GM23248 (cell line): ENCODE measurements around the gene ECI1. TPM values are rescaled to one million over a fixed set of nuclear protein-coding genes. Genes with fewer than 3 reads are reported as not detected.

Experiments used
- DNase-seq: peaks from one replicate; pipeline ENCODE4 v3.0.0-alpha.2; 2015
- H2AFZ ChIP-seq: fragments of 200-600 bp; sonication (generic); 2 replicates; pipeline ENCODE4 v1.6.1; 2016; ENCODE audit warnings: antibody characterized with exemption
- H3F3A ChIP-seq: fragments of 200-600 bp; sonication (generic); 2 replicates; pipeline ENCODE4 v1.6.1; 2016; ENCODE audit warnings: mild to moderate bottlenecking, antibody characterized with exemption, mixed run types; ENCODE audit not compliant: insufficient read depth
- H3K27ac ChIP-seq: fragments of 200-600 bp; sonication (generic); 2 replicates; pipeline ENCODE4 v1.5.1; 2016; ENCODE audit warnings: mild to moderate bottlenecking
- H3K27me3 ChIP-seq: fragments of 200-600 bp; sonication (generic); replicated peaks from 2 replicates; pipeline ENCODE4 v1.6.1; 2016; ENCODE audit warnings: mild to moderate bottlenecking; ENCODE audit not compliant: insufficient read depth
- H3K36me3 ChIP-seq: fragments of 200-600 bp; sonication (generic); 2 replicates; pipeline ENCODE4 v1.6.1; 2016; ENCODE audit warnings: low read depth, mild to moderate bottlenecking
- H3K4me1 ChIP-seq: fragments of 200-600 bp; sonication (generic); 2 replicates; pipeline ENCODE4 v1.6.1; 2016; ENCODE audit warnings: mild to moderate bottlenecking; ENCODE audit not compliant: insufficient read depth
- H3K4me2 ChIP-seq: fragments of 200-600 bp; sonication (generic); one replicate; pipeline ENCODE4 v1.6.1; 2016; ENCODE audit warnings: mild to moderate bottlenecking; ENCODE audit not compliant: unreplicated experiment
- H3K4me3 ChIP-seq: fragments of 200-600 bp; sonication (generic); 2 replicates; pipeline ENCODE4 v1.5.1; 2016; ENCODE audit warnings: mild to moderate bottlenecking
- H3K79me2 ChIP-seq: fragments of 200-600 bp; sonication (generic); 2 replicates; pipeline ENCODE4 v1.6.1; 2016; ENCODE audit warnings: mild to moderate bottlenecking; ENCODE audit not compliant: insufficient read depth
- H3K9ac ChIP-seq: fragments of 200-600 bp; sonication (generic); 2 replicates; pipeline ENCODE4 v1.6.1; 2016; ENCODE audit warnings: mild to moderate bottlenecking
- H3K9me2 ChIP-seq: fragments of 200-600 bp; sonication (generic); 2 replicates; pipeline ENCODE4 v1.6.1; 2016; ENCODE audit warnings: mixed run types, mild to moderate bottlenecking, moderate library complexity; ENCODE audit not compliant: insufficient read depth
- H3K9me3 ChIP-seq: fragments of 200-600 bp; sonication (generic); one replicate; pipeline ENCODE4 v1.6.1; 2017; ENCODE audit warnings: low read depth
- H4K20me1 ChIP-seq: fragments of 200-600 bp; sonication (generic); 2 replicates; pipeline ENCODE4 v1.6.0; 2016; ENCODE audit not compliant: insufficient read depth
- EZH2 ChIP-seq: fragments of 200-600 bp; sonication (generic); IDR thresholded peaks from 2 replicates; pipeline ENCODE4 v1.6.1; 2018; ENCODE audit warnings: antibody characterized with exemption, mild to moderate bottlenecking; ENCODE audit not compliant: insufficient read depth, poor library complexity, severe bottlenecking
- EZH2phosphoT487 ChIP-seq: fragments of 200-600 bp; sonication (generic); IDR thresholded peaks from 2 replicates; pipeline ENCODE4 v1.6.1; 2018; ENCODE audit warnings: antibody characterized with exemption, moderate library complexity, mild to moderate bottlenecking, low read depth; ENCODE audit not compliant: insufficient read depth
- WGBS, 2 experiments: methylation state at CpG; one replicate each; pipeline ENCODE4 v1.1.6; 2015 to 2017; ENCODE audit warnings: low lambda C conversion rate in 2 of 2, low coverage in 1 of 2; ENCODE audit errors: missing lambda C conversion rate in 2 of 2; 5-methylcytosine and 5-hydroxymethylcytosine counted together
- in situ Hi-C: fragments of 300-500 bp; cut with MboI; formaldehyde crosslinking; loops from 2 replicates; pipeline ENCODE4 v1.15.0; 2020
- polyA plus RNA-seq: library from polyadenylated mRNA; unstranded; fragments of >200 nt; fragmentation: Nextera tagmentation; extraction: Ambion mirVana; gene quantifications from 2 replicates; pipeline ENCODE4 v1.2.1, GENCODE V29; 2016
- total RNA-seq: library from RNA; depleted of rRNA; stranded (reverse); fragments of >200 nt; shearing (Covaris generic); gene quantifications from 2 replicates; pipeline ENCODE4 v1.2.3, GENCODE V29; 2014

The ECI1 gene
- total and polyA plus RNA-seq, 2 experiments from 2014 or later: 92.0 to 106 TPM

DNA sequence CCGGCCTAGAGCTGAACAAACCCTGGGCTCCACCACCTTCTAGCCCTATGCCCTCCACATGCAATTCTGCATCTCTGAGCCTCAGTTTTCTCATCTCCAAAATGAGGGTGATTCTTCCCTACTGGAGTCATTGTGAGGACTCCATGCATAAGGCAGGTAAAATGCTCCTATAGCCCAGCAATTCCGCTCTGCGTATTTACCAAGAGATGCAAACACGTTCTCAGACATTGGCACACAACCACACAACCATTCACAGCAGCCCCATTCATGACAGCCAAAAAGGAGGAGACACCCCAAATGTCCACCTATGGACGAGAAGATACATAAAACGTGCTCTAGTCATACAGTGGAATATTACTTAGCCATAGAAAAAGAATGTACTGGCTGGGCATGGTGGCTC lies 51.1 kb downstream of the ECI1 start:
- 75 to 89% methylated on average over 6 of the region's 6 CpGs for WGBS, 2 experiments
- H3K9ac ChIP-seq: no peak overlapping the region
- H3K4me3 ChIP-seq: no peak overlapping the region
- H3K4me1 ChIP-seq: no peaks in the 10 kb centered on the region
- no peak overlapping the region for H3K4me2 ChIP-seq
- DNase-seq: no peak
- no peaks in the 10 kb centered on the region for H3K79me2 ChIP-seq
- no peaks in the 10 kb centered on the region for H3F3A ChIP-seq
- H2AFZ ChIP-seq: no peak overlapping the region
- H3K9me2 ChIP-seq: no peaks in the 10 kb centered on the region
- in situ Hi-C loops: no loop called here
- H3K36me3 ChIP-seq: no peaks in the 10 kb centered on the region
- H4K20me1 ChIP-seq: no peaks in the 10 kb centered on the region
- TF ChIP-seq EZH2phosphoT487: no peak
- peaks cover 20% of the 10 kb centered on the region for H3K27me3 ChIP-seq
- no peaks in the 10 kb centered on the region for H3K9me3 ChIP-seq
- no peak overlapping the region for H3K27ac ChIP-seq

DNA sequence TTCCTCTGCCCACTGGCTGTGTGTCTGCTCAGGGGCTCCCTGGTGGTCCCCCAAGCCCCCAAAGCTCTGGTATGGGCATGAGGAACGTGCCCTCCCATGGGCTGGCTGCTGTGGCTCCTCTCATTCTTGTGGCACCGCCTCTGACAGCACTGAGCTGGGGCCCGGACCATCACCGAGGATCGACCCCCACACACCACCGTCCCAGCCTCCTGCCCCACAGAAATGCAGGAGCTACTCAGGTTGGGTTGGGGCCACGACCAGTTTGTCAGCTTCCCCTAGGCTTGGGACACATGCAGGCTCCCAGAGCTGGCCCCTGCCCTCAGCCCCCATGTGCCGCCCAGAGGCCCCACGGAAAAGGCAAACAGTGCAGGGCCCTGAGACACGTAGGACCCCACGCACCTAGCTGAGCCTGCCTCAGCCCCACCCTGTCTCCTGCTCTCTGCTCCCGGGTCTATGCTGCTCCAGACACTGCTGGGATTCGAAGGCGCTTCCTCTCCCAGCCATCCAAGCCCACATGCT lies 51.7 kb downstream of the ECI1 start:
- H3K4me1 ChIP-seq: no peaks in the 10 kb centered on the region
- 59% methylated on average over 14 of the region's 14 CpGs for WGBS, 2 experiments
- H3F3A ChIP-seq: no peaks in the 10 kb centered on the region
- no peaks in the 10 kb centered on the region for H4K20me1 ChIP-seq
- H3K4me2 ChIP-seq: no peak overlapping the region
- H2AFZ ChIP-seq: no peak overlapping the region
- no peak overlapping the region for H3K27ac ChIP-seq
- H3K9ac ChIP-seq: no peak overlapping the region
- DNase-seq: no peak
- H3K79me2 ChIP-seq: no peaks in the 10 kb centered on the region
- no peaks in the 10 kb centered on the region for H3K9me3 ChIP-seq
- no peak overlapping the region for H3K4me3 ChIP-seq
- H3K36me3 ChIP-seq: no peaks in the 10 kb centered on the region
- in situ Hi-C loops: no loop called here
- H3K9me2 ChIP-seq: no peaks in the 10 kb centered on the region
- TF ChIP-seq EZH2phosphoT487: no peak
- TF ChIP-seq EZH2: no peak
- H3K27me3 ChIP-seq: peaks cover 27% of the 10 kb centered on the region

DNA sequence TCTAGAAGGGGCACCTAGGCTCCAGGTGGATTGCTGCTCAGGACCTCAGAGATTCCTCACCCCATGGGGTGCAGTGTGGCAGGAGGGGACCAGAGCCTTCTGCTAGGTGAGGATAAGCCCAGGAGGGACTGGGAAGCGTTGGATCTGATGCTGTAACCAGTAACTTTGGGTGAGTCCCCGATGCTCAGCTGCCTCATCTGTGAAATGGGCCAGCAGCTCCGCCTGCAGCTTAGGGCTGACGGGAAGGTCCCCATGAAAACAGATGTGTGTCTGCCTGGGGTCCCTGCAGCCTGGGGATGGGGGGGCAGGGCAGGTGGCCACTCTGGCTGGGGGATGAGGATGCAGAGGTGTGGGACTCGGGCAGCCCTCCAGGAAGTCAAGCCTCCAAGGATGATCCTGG lies 52.3 kb downstream of the ECI1 start:
- Histone ChIP-seq H3K4me3 (no peak overlapping the region), H3K27me3 (peaks cover 29% of the 10 kb centered on the region), H3K9me3 (no peaks in the 10 kb centered on the region), H3K4me1 (no peaks in the 10 kb centered on the region), H3K27ac (no peak overlapping the region), H3K9ac (no peak overlapping the region), H2AFZ (no peak overlapping the region), H3K36me3 (no peaks in the 10 kb centered on the region), H3F3A (no peaks in the 10 kb centered on the region), H3K9me2 (no peaks in the 10 kb centered on the region), H4K20me1 (no peaks in the 10 kb centered on the region), H3K4me2 (no peak overlapping the region), H3K79me2 (no peaks in the 10 kb centered on the region)
- DNase-seq: no peak
- in situ Hi-C loops: no loop called here
- 52% methylated on average over 5 of the region's 5 CpGs for WGBS, 2 experiments
- TF ChIP-seq EZH2 (no peak), EZH2phosphoT487 (no peak)

DNA sequence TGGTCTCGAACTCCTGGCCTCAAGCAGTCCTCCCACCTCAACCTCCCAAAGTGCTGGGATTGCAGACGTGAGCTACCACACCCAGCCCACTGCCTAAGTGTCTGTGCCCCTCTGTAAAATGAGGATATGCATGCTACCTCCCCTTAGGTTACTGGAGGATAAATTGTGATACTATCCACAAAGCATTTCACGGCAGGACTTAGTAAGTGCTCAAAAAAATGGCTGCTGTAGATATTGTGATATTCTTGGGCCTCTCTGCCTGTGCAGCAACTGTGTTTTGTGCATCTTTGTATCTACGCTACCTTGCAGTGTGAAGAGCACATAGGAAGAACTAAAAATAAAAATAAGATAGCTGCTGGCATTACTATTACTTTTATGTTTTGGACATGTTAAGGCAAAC lies 53.1 kb downstream of the ECI1 start:
- Histone ChIP-seq H3K27me3 (peaks cover 29% of the 10 kb centered on the region), H3K36me3 (no peaks in the 10 kb centered on the region), H3F3A (no peaks in the 10 kb centered on the region), H3K9me2 (no peaks in the 10 kb centered on the region), H2AFZ (no peak overlapping the region), H3K27ac (no peak overlapping the region), H3K4me2 (no peak overlapping the region), H4K20me1 (no peaks in the 10 kb centered on the region), H3K79me2 (no peaks in the 10 kb centered on the region), H3K4me1 (no peaks in the 10 kb centered on the region), H3K9me3 (no peaks in the 10 kb centered on the region), H3K9ac (no peak overlapping the region), H3K4me3 (no peak overlapping the region)
- in situ Hi-C loops: no loop called here
- no peak for DNase-seq
- TF ChIP-seq EZH2 (no peak), EZH2phosphoT487 (no peak)
- 42 to 46% methylated on average over 4 of the region's 4 CpGs for WGBS, 2 experiments

DNA sequence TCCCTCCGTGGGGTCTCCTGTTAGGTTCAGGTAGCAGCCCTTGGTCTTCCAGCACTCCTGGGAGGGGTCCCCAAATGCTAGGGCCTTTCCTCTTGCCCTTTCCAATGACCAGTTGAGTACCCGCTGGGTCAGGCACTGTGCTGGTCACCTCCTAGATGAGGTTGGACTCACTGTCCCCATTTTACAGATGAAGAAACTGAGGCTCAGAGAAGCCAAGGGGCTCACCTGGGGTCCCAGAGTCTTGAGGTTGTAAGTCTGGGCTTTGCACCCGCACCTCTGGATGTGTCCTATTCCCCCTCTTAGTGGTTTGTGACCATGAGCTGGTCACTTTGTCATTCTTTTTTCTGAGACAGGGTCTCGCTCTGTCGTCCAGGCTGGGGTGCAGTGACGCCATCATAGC lies 53.6 kb downstream of the ECI1 start:
- no peak overlapping the region for H3K27ac ChIP-seq
- H3K79me2 ChIP-seq: no peaks in the 10 kb centered on the region
- no peak overlapping the region for H3K9ac ChIP-seq
- H3K4me1 ChIP-seq: no peaks in the 10 kb centered on the region
- no peaks in the 10 kb centered on the region for H4K20me1 ChIP-seq
- H3K9me3 ChIP-seq: no peaks in the 10 kb centered on the region
- H3F3A ChIP-seq: no peaks in the 10 kb centered on the region
- H3K4me3 ChIP-seq: no peak overlapping the region
- H3K4me2 ChIP-seq: no peak overlapping the region
- 91 to 98% methylated on average over 6 of the region's 6 CpGs for WGBS, 2 experiments
- TF ChIP-seq EZH2 (no peak), EZH2phosphoT487 (no peak)
- DNase-seq: no peak
- in situ Hi-C loops: no loop called here
- H3K36me3 ChIP-seq: no peaks in the 10 kb centered on the region
- no peaks in the 10 kb centered on the region for H3K9me2 ChIP-seq
- peaks cover 29% of the 10 kb centered on the region for H3K27me3 ChIP-seq
- no peak overlapping the region for H2AFZ ChIP-seq
